PC-9 (cell line): ENCODE data around the gene RUNX2.

Experiments
- EZH2 ChIP-seq: fragments of 200-600 bp; sonication (generic); IDR thresholded peaks from 2 replicates; pipeline ENCODE4 v1.8.0; 2017; ENCODE audit warnings: antibody characterized with exemption, low read depth
- TF ChIP-seq, protein P1 (sequence below): fragments of 200-600 bp; sonication (generic); conservative IDR thresholded peaks from 2 replicates; pipeline ENCODE4 v1.6.1; 2017; ENCODE audit warnings: mixed run types, antibody characterized with exemption, mild to moderate bottlenecking, moderate library complexity

DNA sequence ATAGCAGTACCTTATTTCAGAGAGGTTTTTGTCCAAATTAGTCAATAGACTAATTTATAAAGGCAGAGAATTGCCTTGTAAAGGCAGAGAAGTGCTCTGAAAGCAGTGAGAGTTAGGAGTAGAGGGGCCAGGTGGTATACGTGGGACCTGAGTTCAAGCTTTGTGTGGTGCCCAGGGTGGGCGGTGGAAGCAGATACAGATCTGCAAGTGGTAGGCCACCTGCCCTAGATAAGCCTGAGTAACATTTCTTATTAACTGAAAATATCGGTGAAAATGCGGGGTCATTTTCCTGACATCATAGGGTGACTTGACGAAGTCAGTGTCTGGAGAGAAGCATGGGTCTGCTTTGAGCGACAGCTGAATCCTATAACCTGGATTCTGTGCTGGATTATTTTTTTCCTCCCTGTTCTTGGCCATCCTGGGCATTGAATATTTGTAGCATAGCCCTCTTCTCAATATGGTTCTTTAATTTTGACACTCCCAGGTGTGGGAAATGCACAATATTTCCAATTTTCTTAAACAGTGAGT lies 111.8 kb downstream of the RUNX2 start:
- TF ChIP-seq, protein P1, sequence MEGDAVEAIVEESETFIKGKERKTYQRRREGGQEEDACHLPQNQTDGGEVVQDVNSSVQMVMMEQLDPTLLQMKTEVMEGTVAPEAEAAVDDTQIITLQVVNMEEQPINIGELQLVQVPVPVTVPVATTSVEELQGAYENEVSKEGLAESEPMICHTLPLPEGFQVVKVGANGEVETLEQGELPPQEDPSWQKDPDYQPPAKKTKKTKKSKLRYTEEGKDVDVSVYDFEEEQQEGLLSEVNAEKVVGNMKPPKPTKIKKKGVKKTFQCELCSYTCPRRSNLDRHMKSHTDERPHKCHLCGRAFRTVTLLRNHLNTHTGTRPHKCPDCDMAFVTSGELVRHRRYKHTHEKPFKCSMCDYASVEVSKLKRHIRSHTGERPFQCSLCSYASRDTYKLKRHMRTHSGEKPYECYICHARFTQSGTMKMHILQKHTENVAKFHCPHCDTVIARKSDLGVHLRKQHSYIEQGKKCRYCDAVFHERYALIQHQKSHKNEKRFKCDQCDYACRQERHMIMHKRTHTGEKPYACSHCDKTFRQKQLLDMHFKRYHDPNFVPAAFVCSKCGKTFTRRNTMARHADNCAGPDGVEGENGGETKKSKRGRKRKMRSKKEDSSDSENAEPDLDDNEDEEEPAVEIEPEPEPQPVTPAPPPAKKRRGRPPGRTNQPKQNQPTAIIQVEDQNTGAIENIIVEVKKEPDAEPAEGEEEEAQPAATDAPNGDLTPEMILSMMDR, result no peak
- no peak for TF ChIP-seq EZH2
